PFSK-1 (cell line): ENCODE measurements around the gene SH2D4B.

Experiments
- POLR2AphosphoS5 ChIP-seq: IDR thresholded peaks from 2 replicates; pipeline ENCODE4 v1.6.1; 2012; ENCODE audit warnings: low read depth, mild to moderate bottlenecking, control low read depth, low read length, moderate library complexity
- REST ChIP-seq, 2 experiments: IDR thresholded peaks; 2 replicates each; pipeline versions ENCODE4 v1.6.1 to v1.8.0; 2011 to 2012; ENCODE audit warnings: low read depth in 2 of 2, low read length in 2 of 2, control low read depth in 1 of 2, inconsistent platforms in 1 of 2, mild to moderate bottlenecking in 1 of 2, moderate library complexity in 1 of 2; ENCODE audit not compliant: insufficient read depth in 1 of 2
- SIN3A ChIP-seq: IDR thresholded peaks from 2 replicates; pipeline ENCODE4 v1.6.1; 2012; ENCODE audit warnings: mild to moderate bottlenecking, low read length, moderate library complexity, borderline replicate concordance; ENCODE audit not compliant: insufficient read depth
- TAF1 ChIP-seq: IDR thresholded peaks from 2 replicates; pipeline ENCODE4 v1.6.1; 2012; ENCODE audit warnings: low read length, control low read depth, borderline replicate concordance; ENCODE audit not compliant: insufficient read depth

- TF ChIP-seq TAF1, result no peak
- TF ChIP-seq REST (IDR thresholded peaks at IDR 0.05; ENCODE audit: insufficient read depth in 1 of 2, low read depth in 2 of 2, low read length in 2 of 2), result no peak
- no peak for TF ChIP-seq SIN3A
- no peak for TF ChIP-seq POLR2AphosphoS5
These were observed 491 bp upstream of the SH2D4B start for GRCh38 chr10:80537086-80537735.
